ENCODE measurements around the gene BNC2.
"Not testable (repeated sequence)": the region's sequence is repeated elsewhere in the genome, so short reads cannot be mapped to it uniquely, and the experiment has no call there.

The BNC2 gene

DNA sequence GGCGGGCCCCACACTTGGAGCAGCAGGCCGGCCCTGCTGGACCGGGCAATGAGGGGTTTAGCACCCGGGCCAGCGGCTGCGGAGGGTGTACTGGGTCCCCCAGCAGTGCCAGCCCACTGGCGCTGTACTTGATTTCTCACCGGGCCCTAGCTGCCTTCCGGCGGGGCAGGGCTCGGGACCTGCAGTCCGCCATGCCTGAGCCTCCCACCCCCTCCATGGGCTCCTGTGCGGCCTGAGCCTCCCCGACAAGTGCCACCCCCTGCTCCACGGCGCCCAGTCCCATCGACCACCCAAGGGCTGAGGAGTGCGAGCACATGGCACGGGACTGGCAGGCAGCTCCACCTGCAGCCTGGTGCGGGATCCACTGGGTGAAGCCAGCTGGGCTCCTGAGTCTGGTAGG, 389.9 kb downstream of the BNC2 start:
- DNase-seq: not testable (repeated sequence)

DNA sequence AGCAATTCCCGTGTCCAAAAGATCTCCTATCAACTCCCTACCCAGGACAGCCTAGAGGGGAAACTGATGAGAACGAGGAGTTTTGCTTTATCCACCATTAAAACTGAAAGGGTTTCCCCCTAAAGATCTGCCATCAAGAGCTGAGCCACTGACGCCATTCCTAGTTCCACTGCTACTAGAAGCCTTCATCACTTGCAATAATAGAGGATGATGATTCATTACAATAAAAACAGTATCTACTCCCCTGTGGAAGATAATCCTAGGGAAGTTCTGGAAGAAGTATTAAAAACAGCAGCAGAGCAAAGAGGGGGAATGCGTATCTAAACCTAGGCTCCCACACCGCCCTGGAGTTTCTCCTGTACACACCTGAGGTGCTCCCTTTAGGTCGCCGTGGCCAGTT, 394.5 kb downstream of the BNC2 start:
- DNase-seq: no peak

GRCh38 chr9:16475257-16475656, 395.2 kb downstream of the BNC2 start:
- DNase-seq: no peak

DNA sequence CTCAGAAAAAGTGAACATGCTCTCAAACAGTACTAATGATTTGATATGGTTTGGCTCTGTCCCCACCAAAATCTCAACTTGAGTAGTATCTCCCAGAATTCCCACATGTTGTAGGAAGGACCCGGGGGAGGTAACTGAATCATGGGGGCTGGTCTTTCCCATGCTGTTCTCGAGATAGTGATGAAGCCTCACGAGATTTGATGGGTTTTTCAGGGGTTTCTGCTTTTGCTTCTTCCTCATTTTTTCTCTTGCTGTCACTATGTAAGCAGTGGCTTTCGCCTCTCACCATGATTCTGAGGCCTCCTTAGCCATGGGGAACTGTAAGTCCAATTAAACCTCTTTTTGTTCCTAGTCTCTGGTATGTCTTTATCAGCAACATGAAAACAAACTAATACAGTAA, 401.3 kb downstream of the BNC2 start:
- no peak for DNase-seq

DNA sequence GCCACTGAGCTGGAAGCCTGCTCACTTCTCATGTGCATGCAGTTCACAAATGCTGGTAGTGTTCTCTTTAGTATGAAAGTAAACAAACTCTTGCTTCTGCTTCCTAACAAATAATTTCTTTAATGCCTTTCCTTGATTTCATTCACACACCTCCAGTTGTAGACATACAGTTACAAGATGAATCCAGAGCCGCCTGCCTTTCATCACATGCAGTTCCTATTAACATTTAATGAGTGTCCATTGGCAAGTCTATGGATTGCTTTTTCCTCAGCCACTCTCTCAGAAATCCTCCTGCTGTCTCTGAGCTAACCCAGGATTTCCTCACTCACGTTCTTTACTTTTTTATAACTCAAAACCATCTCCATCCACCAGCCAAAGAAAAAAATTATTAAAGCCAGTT, 408.6 kb downstream of the BNC2 start:
- DNase-seq: no peak

GRCh38 chr9:16461137-16461840, 409.2 kb downstream of the BNC2 start:
- DNase-seq: no peak

DNA sequence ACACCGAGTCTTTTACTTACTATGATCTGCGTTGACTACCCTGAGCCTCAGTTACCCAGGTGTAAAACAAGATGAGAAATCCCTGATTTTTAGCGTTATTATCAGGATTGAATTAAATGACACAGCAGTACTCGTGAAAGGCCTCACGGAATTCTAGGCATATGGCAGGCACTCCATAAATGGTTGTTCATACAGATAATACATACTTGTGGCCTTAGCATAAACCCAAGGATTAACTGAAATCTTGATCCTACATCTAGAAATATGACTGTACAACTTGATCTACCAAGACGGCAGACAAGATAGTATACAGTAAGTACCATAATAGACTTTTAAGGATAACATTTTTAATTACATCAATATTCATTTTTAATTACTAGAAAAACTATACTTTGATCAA, 409.8 kb downstream of the BNC2 start:
- DNase-seq: no peak

DNA sequence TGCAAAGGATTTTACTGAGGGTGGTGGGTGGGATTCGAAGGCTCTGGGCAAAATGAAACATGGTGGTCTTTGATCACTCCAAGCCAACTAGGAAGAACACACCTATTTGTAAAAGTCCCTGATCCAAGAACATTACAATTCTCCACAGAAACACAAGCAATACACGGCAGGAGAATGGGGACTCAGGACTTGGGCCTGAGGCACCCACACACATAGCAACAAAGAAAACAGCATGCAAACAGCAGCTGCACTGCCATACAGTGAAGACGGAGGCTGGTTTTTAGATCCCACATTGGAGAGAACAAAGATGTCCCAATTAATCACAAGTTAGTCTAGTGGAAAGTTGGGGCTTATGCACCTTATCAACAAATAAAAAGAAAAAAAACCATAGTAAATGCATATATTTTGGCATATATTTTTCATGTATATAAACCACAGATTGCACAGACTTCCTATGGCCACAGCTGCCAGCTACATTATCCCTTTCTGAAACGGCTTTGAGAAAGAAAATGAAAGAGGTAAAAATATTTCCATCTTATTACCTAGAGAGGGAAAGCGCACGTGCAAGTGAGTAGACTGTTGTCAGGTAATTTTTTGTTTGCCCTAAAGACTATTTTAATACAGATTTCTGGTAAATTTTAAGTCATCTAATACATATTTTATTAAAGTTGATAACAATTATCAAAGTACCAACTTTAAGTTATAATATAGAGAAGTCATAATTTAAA, 410.9 kb downstream of the BNC2 start:
- no peak for DNase-seq

GRCh38 chr9:16458696-16459420, 411.6 kb downstream of the BNC2 start:
- no peak for DNase-seq

GRCh38 chr9:16455842-16456241, 414.6 kb downstream of the BNC2 start:
- DNase-seq: no peak

- DNase-seq: no peak
Observed at GRCh38 chr9:16453390-16453789, 417.1 kb downstream of the BNC2 start.

DNA sequence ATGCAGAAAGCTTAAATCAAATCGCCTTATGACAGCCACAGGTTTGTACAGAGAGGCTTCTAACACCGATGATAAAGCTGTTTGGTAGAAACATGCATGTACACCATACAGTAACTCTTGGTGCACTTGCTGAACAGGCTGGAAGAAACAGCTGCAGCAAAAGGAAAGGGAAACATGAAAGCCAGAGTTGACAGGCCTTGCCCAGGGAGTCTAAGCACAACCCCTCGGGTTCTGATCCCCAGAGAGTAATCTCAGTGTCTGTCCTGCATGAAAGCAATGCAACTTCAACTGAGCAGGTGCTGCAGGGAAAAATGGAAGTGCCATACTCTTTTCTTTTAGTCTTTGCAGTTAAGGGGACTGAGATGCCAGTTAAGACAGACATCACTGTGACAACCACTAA, 419.9 kb downstream of the BNC2 start:
- DNase-seq: no peak

GRCh38 chr9:16450043-16450442, 420.4 kb downstream of the BNC2 start:
- no peak for DNase-seq

GRCh38 chr9:16449076-16449730, 421.3 kb downstream of the BNC2 start:
- DNase-seq: no peak

DNA sequence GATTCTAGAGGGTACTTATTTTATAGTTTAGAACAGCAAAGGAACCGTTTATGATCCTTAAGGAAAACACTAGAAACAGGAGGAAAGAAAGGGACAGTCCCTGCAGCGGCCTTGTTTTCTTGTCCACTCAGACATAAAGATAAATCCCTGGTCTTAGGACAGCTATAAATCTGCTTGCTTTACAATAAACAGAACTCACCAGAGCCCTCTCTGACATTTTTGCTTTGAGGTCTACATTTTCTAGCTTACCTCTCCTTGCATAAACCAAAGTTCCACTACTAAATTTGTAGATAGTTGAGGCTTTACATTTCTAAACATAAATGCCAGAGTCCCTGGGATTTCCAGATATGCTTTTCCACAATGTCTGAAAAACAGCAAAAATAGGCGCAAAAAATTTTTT, 422.5 kb downstream of the BNC2 start:
- no peak for DNase-seq

DNA sequence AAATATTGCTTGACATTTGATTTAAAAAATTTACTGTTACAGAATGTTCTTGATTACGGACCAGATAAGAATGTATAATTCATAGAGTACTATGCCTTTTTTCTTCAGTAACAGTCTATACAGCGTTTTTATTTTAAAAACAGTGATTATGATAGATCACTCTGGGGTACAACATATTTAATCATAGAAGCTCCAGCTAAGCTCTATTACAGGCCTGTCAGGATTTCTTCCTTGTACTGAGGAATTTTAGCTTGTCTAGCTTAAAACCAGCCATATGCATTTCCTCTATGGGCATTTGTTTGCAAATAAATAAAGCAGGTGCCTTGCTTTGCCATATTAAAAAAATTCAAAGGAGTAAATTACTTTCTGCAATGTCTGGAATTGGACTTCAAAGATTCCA, 423.8 kb downstream of the BNC2 start:
- no peak for DNase-seq

DNA sequence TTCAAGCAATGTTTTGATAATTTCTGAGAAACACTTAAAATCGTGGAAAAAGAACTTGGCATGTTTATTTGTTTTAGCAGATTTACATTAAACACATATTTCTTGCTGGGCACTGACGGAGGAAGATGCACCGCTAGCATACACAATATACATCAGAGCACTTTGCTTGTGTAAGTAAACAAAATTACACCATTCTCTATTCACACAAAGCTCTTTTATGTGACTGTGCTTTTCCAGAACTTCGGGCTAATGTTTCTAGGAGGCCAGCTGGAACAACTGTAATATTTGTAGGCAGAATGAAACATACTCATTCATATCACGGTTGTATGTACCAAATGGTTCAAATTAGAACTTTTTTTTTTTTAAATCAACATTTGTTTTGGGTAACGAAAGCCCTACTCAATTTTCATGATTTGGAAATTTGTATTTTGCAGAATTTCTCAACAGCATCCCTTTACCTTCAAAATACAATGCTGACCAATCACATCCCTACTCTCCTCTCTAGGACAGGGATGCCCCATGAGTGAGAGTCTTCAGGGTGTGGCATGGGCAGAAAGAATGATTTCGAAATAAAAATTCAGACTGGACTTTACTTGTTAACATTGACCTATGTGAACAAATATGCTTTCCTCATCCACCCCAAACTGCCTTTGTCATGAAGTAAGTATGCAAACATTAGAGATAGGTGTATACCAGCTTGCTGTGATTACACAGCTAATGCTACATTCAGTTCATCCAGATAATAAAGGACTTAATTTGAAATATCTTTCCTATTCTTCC, 425.1 kb downstream of the BNC2 start:
- no peak for DNase-seq

GRCh38 chr9:16442622-16443021, 427.8 kb downstream of the BNC2 start:
- DNase-seq: no peak

- DNase-seq: no peak
Observed at GRCh38 chr9:16441791-16442190, 428.7 kb downstream of the BNC2 start.

DNA sequence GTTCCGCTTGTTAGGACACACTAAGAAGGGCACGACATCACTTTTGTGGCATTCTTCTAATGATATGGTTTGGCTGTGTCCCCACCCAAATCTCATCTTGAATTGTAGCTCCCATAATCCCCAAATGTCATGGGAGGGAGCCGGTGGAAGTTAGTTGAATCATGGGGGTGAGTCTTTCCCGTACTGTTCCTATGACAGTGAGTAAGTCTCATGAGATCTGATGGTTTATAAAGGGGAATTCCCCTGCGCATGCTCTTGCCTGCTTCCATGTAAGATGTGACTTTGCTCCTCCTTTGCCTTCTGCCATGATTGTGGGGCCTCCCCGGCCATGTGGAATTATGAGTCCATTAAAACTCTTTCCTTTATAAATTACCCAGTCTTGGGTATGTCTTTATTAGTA, 431.6 kb downstream of the BNC2 start:
- not testable (repeated sequence) for DNase-seq

GRCh38 chr9:16436545-16436944, 433.9 kb downstream of the BNC2 start:
- no peak for DNase-seq

- no peak for DNase-seq
Observed at GRCh38 chr9:16434526-16434925, 435.9 kb downstream of the BNC2 start.

DNA sequence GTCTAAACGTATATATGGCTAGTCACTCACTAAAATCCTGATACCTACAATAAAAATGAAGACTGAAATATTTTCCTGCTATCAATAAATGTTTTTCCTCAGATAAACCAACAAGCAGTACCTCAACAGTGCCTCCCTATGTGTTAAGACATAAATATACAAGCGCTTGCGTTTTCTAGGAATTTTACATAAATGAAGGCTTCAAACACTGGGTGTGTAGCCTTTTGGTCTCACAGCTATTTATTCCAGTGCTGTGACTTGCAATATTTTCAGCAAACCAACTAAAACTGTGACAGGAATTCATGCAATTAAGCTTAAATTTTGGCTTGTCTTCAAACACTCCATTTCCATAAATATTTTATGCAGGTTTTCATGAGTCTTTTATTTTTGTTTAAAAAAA, 437.0 kb downstream of the BNC2 start:
- DNase-seq: no peak

Measured in activated CD4-positive, CD25-positive, alpha-beta regulatory T cell treated with anti-CD3 and anti-CD28 coated beads, Interleukin-2, amount 50 U/mL, for 72 hours (primary cell).